PC-3 (cell line): ENCODE measurements around the gene UBE2R2. TPM values are rescaled to one million over a fixed set of nuclear protein-coding genes. Genes with fewer than 3 reads are reported as not detected.
A peak's percentile ranks its signal among the peaks of the same experiment; 100 is the strongest.
"Not testable (repeated sequence)": the region's sequence is repeated elsewhere in the genome, so short reads cannot be mapped to it uniquely, and the experiment has no call there.

ENCODE experiments used
- ATAC-seq: fragments of 200-7000 bp; cut with Tn5 transposase; 2 replicates; pipeline ENCODE4 v1.9.1; 2020; ENCODE audit warnings: mild to moderate bottlenecking, moderate library complexity
- BruUV-seq: library from RNA; stranded (reverse); fragments of 400-500 nt; replicated peaks from 2 replicates; lab custom pipeline; 2021; lab: Mats Ljungman, UMichigan
- CTCF ChIA-PET: fragments of 300-600 bp; sonication (Branson Sonifier 250); formaldehyde crosslinking; loops from one replicate; lab custom pipeline; 2022; ENCODE audit warnings: antibody characterized with exemption; lab: Charles Lee
- POLR2A ChIA-PET: fragments of 300-600 bp; sonication (Branson Sonifier 250); formaldehyde crosslinking; loops from one replicate; lab custom pipeline; 2022; ENCODE audit warnings: antibody characterized with exemption; ENCODE audit not compliant: unreplicated experiment; lab: Charles Lee
- DNase-seq: peaks from one replicate; pipeline ENCODE4 v3.0.0-alpha.2; 2015
- H2AFZ ChIP-seq: fragments of 300-600 bp; sonication (generic); 2 replicates; pipeline ENCODE4 v1.6.0; 2016; ENCODE audit warnings: antibody characterized with exemption, low read length
- H3F3A ChIP-seq: fragments of 300-600 bp; sonication (generic); one replicate; pipeline ENCODE4 v1.6.0; 2017; ENCODE audit warnings: antibody characterized with exemption, low read length, control low read depth, mild to moderate bottlenecking; ENCODE audit not compliant: unreplicated experiment
- H3K27ac ChIP-seq: fragments of 300-600 bp; sonication (generic); 2 replicates; pipeline ENCODE4 v1.5.1; 2016; ENCODE audit warnings: mild to moderate bottlenecking, low read length
- H3K27me3 ChIP-seq: fragments of 300-600 bp; sonication (generic); 2 replicates; pipeline ENCODE4 v1.6.1; 2016; ENCODE audit warnings: low read length, mixed read lengths
- H3K36me3 ChIP-seq: fragments of 300-600 bp; sonication (generic); 2 replicates; pipeline ENCODE4 v1.6.1; 2016; ENCODE audit warnings: low read depth, mixed run types, low read length, mixed read lengths
- H3K4me1 ChIP-seq: fragments of 300-600 bp; sonication (generic); 2 replicates; pipeline ENCODE4 v1.5.1; 2016; ENCODE audit warnings: low read length; ENCODE audit not compliant: insufficient read depth
- H3K4me2 ChIP-seq: fragments of 300-600 bp; sonication (generic); 2 replicates; pipeline ENCODE4 v1.6.0; 2016; ENCODE audit warnings: low read length
- H3K4me3 ChIP-seq: fragments of 300-600 bp; sonication (generic); 2 replicates; pipeline ENCODE4 v1.5.1; 2016; ENCODE audit warnings: mild to moderate bottlenecking, low read length, mixed read lengths
- H3K79me2 ChIP-seq: fragments of 300-600 bp; sonication (generic); 2 replicates; pipeline ENCODE4 v1.6.1; 2017; ENCODE audit warnings: low read length, mixed read lengths
- H3K9ac ChIP-seq: fragments of 300-600 bp; sonication (generic); 2 replicates; pipeline ENCODE4 v1.6.0; 2016; ENCODE audit warnings: mild to moderate bottlenecking, low read length
- H3K9me2 ChIP-seq: fragments of 300-600 bp; sonication (generic); replicated peaks from 2 replicates; pipeline ENCODE4 v1.6.1; 2016; ENCODE audit warnings: mixed run types, low read length, mixed read lengths
- H3K9me3 ChIP-seq: fragments of 300-600 bp; sonication (generic); 2 replicates; pipeline ENCODE4 v1.6.1; 2016; ENCODE audit warnings: low read length, mixed read lengths
- H4K20me1 ChIP-seq: fragments of 300-600 bp; sonication (generic); 2 replicates; pipeline ENCODE4 v1.6.1; 2016; ENCODE audit warnings: low read length, mixed read lengths
- EZH2 ChIP-seq: fragments of 300-600 bp; sonication (generic); IDR thresholded peaks from one replicate; pipeline ENCODE4 v1.6.1; 2017; ENCODE audit warnings: antibody characterized with exemption, mild to moderate bottlenecking, low read length; ENCODE audit not compliant: unreplicated experiment
- EZH2phosphoT487 ChIP-seq: fragments of 300-600 bp; sonication (generic); IDR thresholded peaks from 2 replicates; pipeline ENCODE4 v1.6.1; 2018; ENCODE audit warnings: mild to moderate bottlenecking, antibody characterized with exemption, low read length, borderline replicate concordance
- intact Hi-C: fragments of 100-400 bp; cut with micrococcal nuclease; formaldehyde crosslinking; loops from 2 replicates; pipeline ENCODE4 v1.9.0; 2023
- total RNA-seq: library from RNA; depleted of rRNA; stranded (reverse); fragments of >200 nt; gene quantifications from 2 replicates; pipeline ENCODE4 v1.2.3, GENCODE V29; 2014
- TF ChIP-seq, protein P1 (sequence below): fragments of 300-600 bp; sonication (generic); conservative IDR thresholded peaks from 2 replicates; pipeline ENCODE4 v1.5.1; 2017; ENCODE audit warnings: antibody characterized with exemption, low read depth, mild to moderate bottlenecking, low read length

Gene UBE2R2
- total RNA-seq, 1 experiment from 2014 or later, result 18.4 TPM

DNA sequence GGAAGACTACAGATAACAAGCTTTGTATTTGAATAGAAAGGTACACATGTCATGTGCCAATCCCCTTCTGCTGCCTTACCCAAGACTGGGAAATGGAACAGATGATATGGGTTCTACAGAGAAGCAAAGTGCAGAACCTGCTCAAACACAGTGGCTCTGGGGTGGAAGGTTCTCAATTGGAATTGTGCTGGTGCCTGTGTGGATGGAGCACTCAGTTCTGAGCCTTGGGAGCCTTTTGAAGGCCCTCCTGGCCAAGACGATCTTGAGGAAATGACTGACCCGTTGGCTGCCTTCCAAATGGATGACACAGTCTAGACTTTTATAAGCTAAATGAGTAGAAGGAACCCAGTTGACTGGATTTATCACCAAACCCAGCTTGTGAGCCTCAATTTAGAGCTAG is 25.8 kb upstream of the UBE2R2 start:
- H3K36me3 ChIP-seq, result peaks cover 17% of the 10 kb centered on the region
- H2AFZ ChIP-seq, result no peak overlapping the region
- no peaks in the 10 kb centered on the region for H3K27me3 ChIP-seq
- H3K9me3 ChIP-seq, result no peaks in the 10 kb centered on the region
- BruUV-seq, result no TSS peak
- intact Hi-C loops, result no loop called here
- peaks cover 28% of the 10 kb centered on the region for H3K79me2 ChIP-seq
- CTCF ChIA-PET, result no interaction called here
- DNase-seq, result peak; percentile 87
- 0 out of 2 replicates have a peak overlapping the region, but pooled peaks have one; percentile 13 for H3K27ac ChIP-seq
- H4K20me1 ChIP-seq, result no peaks in the 10 kb centered on the region
- peaks cover 15% of the 10 kb centered on the region for H3K4me1 ChIP-seq
- TF ChIP-seq EZH2phosphoT487, result no peak
- TF ChIP-seq, protein P1, sequence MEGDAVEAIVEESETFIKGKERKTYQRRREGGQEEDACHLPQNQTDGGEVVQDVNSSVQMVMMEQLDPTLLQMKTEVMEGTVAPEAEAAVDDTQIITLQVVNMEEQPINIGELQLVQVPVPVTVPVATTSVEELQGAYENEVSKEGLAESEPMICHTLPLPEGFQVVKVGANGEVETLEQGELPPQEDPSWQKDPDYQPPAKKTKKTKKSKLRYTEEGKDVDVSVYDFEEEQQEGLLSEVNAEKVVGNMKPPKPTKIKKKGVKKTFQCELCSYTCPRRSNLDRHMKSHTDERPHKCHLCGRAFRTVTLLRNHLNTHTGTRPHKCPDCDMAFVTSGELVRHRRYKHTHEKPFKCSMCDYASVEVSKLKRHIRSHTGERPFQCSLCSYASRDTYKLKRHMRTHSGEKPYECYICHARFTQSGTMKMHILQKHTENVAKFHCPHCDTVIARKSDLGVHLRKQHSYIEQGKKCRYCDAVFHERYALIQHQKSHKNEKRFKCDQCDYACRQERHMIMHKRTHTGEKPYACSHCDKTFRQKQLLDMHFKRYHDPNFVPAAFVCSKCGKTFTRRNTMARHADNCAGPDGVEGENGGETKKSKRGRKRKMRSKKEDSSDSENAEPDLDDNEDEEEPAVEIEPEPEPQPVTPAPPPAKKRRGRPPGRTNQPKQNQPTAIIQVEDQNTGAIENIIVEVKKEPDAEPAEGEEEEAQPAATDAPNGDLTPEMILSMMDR, result no peak
- TF ChIP-seq EZH2, result no peak
- POLR2A ChIA-PET, result no interaction called here
- no peaks in the 10 kb centered on the region for H3F3A ChIP-seq
- H3K4me2 ChIP-seq, result no peak overlapping the region
- ATAC-seq, result peak; percentile 77
- no peaks in the 10 kb centered on the region for H3K9me2 ChIP-seq
- no peak overlapping the region for H3K9ac ChIP-seq
- no peak overlapping the region for H3K4me3 ChIP-seq

DNA sequence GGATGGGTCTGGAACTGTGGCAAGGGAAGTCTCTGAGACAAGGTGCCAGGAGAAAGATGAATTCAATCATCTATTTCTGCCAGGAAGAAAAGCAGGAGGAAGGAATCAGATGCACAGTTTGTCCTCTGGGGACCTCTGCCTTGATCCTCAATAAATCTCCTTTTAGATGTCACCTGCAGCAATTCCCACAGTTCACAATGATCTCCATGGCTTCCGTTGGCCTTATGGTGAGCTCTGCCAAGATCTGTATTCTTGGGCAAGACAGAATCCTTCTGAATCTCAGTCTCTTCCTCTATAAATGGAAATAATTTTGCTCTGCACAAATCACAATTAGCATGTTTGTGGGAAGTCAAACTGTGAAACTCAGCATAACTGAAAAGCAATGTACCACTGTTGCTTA is 23.5 kb upstream of the UBE2R2 start:
- H3F3A ChIP-seq, DNase-seq, BruUV-seq, H2AFZ ChIP-seq, intact Hi-C loops, POLR2A ChIA-PET, H3K4me2 ChIP-seq, H3K9ac ChIP-seq, ATAC-seq, H3K27ac ChIP-seq, H3K9me3 ChIP-seq, H3K4me3 ChIP-seq, H3K9me2 ChIP-seq, CTCF ChIA-PET, H3K27me3 ChIP-seq, H4K20me1 ChIP-seq: not testable (repeated sequence)
- H3K36me3 ChIP-seq, result peaks cover 28% of the 10 kb centered on the region
- H3K4me1 ChIP-seq, result peaks cover 15% of the 10 kb centered on the region
- H3K79me2 ChIP-seq, result peaks cover 28% of the 10 kb centered on the region

DNA sequence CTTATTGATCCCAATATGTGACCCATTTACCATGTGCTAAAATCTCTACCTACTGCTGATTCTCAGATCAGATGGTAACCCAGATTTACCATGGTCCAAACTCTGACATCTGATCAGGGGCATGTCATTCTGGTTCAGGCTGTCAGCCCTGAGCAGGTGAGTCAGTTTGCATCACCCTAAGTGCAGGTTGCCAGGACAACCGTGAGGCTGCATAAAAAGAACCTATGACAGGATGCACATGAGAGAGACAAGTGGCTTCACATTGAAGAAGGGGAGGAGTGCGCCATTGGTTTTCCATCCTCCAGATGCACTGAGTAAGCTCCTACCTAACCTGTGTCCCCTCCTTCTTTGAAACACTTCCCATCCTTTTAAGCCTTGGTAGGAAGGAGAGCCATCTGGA is 22.4 kb upstream of the UBE2R2 start:
- H3K36me3 ChIP-seq, result peaks cover 28% of the 10 kb centered on the region
- H3K9ac ChIP-seq, result no peak overlapping the region
- no TSS peak for BruUV-seq
- H3K4me1 ChIP-seq, result peaks cover 15% of the 10 kb centered on the region
- ChIA-PET CTCF (no interaction called here), POLR2A (no interaction called here)
- no peak for ATAC-seq
- no peak overlapping the region for H2AFZ ChIP-seq
- DNase-seq, result peak; percentile 54
- H3K9me2 ChIP-seq, result no peaks in the 10 kb centered on the region
- no peaks in the 10 kb centered on the region for H3F3A ChIP-seq
- H3K4me2 ChIP-seq, result no peak overlapping the region
- H3K4me3 ChIP-seq, result no peak overlapping the region
- no peaks in the 10 kb centered on the region for H3K9me3 ChIP-seq
- H3K27me3 ChIP-seq, result no peaks in the 10 kb centered on the region
- intact Hi-C loops, result no loop called here
- no peaks in the 10 kb centered on the region for H4K20me1 ChIP-seq
- no peak overlapping the region for H3K27ac ChIP-seq
- H3K79me2 ChIP-seq, result peaks cover 22% of the 10 kb centered on the region
- no peak for TF ChIP-seq EZH2phosphoT487
- TF ChIP-seq, protein P1, result no peak
- TF ChIP-seq EZH2, result no peak
